ENCODE data around the gene IKZF1. TPM values are rescaled to one million over a fixed set of nuclear protein-coding genes. Genes with fewer than 3 reads are reported as not detected.

Gene IKZF1
- total and polyA plus RNA-seq, 2 of the 13 experiments (the other 11 are each of a cell fraction or from before 2014, with no cell fraction given): not detected

DNA sequence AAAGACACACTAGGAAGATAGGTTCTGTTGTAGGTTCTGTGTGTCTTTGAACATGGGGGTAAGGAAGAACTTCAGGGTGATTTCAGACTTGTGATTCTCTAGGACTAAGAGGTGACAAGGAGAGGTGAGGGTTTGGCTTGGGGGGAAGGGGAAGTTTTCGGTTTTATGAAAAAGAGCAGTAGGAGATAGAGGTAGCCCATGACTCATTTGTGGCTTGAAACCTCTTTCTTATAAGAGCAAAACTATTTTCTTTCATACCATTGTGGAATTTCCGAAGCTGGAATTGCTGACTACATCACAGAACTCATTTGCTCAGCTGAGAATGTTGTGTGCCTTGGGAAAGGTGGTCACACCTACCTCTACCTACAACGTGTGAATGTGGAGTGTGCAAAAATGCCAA lies 39.6 kb upstream of the IKZF1 start:
- POLR2A ChIA-PET: no interaction called here
- H3K27me3 ChIP-seq (ENCODE audit: control insufficient read depth in 1 of 2, insufficient read depth in 2 of 2, low read length in 2 of 2): no peaks in the 10 kb centered on the region; a peak in 1 of 5 replicates
- no peaks in the 10 kb centered on the region for H3K9me3 ChIP-seq (ENCODE audit: low read length)
- no peak overlapping the region for H2AFZ ChIP-seq (ENCODE audit: low read length)
- no peaks in the 10 kb centered on the region for H3K79me2 ChIP-seq (ENCODE audit: insufficient read depth, low read length)
- H3K4me2 ChIP-seq (ENCODE audit: low read depth, low read length): no peak overlapping the region
- H3K4me3 ChIP-seq (replicated peaks in 1 of 3; ENCODE audit: insufficient read depth in 1 of 3, low read depth in 2 of 3, low read length in 3 of 3): no peak overlapping the region
- 2% methylated on average over 3 of the region's 3 CpGs for WGBS (ENCODE audit: low lambda C conversion rate)
- no peak overlapping the region for H3K27ac ChIP-seq (ENCODE audit: extremely low read length, insufficient read depth, low read length)
- no TSS peak for BruUV-seq (replicated peaks)
- DNase-seq (ENCODE audit: low spot score): no peak
- H3K9ac ChIP-seq (ENCODE audit: insufficient read depth, low read depth, low read length): no peak overlapping the region
- FAIRE-seq: no peak
- no peaks in the 10 kb centered on the region for H4K20me1 ChIP-seq (ENCODE audit: insufficient read depth, low read length)
- H3K4me1 ChIP-seq (ENCODE audit: insufficient read depth, low read length): no peaks in the 10 kb centered on the region
- no peak for ATAC-seq
- TF ChIP-seq, protein P1, sequence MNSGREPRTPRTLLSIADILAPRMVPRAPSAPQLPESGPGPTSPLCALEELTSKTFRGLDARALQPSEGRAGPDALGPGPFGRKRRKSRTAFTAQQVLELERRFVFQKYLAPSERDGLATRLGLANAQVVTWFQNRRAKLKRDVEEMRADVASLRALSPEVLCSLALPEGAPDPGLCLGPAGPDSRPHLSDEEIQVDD (CRISPR knock-in tag; IDR thresholded peaks at IDR 0.05; ENCODE audit: borderline replicate concordance): no peak
- no peak for TF ChIP-seq ZNF850 (CRISPR knock-in tag; conservative IDR thresholded peaks at IDR 0.05)
- no peaks in the 10 kb centered on the region for H3K36me3 ChIP-seq (replicated peaks in 1 of 2; ENCODE audit: control insufficient read depth in 1 of 2, insufficient read depth in 2 of 2, low read length in 2 of 2)
- intact Hi-C loops (cut with micrococcal nuclease; ENCODE audit: unreplicated experiment) (no loop called here), in situ Hi-C loops (cut with HindIII; ENCODE audit: extremely low pct_ligation_motif_present, low pct_unique_long_range_greater_than_20kb) (no loop called here)
- CTCF ChIA-PET (ENCODE audit: low intra/inter-chr PET ratio, low total read pairs): no interaction called here

DNA sequence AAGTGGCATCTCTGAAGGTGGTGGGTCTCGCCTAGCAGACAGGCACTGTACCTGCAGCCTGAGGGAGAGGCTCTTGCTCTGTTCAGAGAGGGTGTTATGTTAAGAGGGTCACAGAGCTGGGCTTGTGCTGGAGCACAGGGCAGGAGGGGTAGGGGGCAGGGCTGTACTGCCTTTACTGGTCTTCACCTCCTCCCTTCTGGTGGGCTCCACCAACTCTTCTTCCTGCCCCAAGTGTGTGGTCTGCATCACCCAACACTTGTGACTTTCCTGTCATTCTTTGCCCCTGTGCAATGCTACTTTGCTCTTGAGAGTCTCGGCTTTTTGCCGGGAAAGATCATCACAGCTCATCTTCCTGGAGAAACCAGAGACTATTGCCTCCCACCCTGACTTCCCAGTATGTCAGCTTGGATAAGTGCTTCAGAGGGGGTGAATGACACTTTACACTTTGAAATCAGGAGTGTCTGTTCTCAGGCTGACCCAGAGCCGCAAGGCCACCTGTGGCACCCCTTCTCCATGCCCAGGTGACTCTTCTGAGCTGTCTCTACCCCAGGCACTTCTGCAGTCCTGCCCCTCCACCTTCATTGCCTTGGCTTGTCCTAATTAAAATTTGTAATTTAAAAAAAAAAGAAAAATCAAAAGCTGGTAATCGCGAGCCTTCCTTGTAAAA lies 38.4 kb upstream of the IKZF1 start:
- no peaks in the 10 kb centered on the region for H3K36me3 ChIP-seq (replicated peaks in 1 of 2; ENCODE audit: control insufficient read depth in 1 of 2, insufficient read depth in 2 of 2, low read length in 2 of 2)
- no peaks in the 10 kb centered on the region; a peak in 1 of 5 replicates for H3K27me3 ChIP-seq (ENCODE audit: control insufficient read depth in 1 of 2, insufficient read depth in 2 of 2, low read length in 2 of 2)
- intact Hi-C loops (cut with micrococcal nuclease; ENCODE audit: unreplicated experiment): no loop called here
- no peak overlapping the region for H2AFZ ChIP-seq (ENCODE audit: low read length)
- FAIRE-seq: no peak
- no peaks in the 10 kb centered on the region for H3K79me2 ChIP-seq (ENCODE audit: insufficient read depth, low read length)
- H3K4me2 ChIP-seq (ENCODE audit: low read depth, low read length): no peak overlapping the region
- no peak for ATAC-seq
- no peaks in the 10 kb centered on the region for H4K20me1 ChIP-seq (ENCODE audit: insufficient read depth, low read length)
- 30% methylated on average over 6 of the region's 6 CpGs for WGBS (ENCODE audit: low lambda C conversion rate)
- BruUV-seq (replicated peaks): no TSS peak
- no peaks in the 10 kb centered on the region for H3K9me3 ChIP-seq (ENCODE audit: low read length)
- in situ Hi-C loops (cut with HindIII; ENCODE audit: extremely low pct_ligation_motif_present, low pct_unique_long_range_greater_than_20kb): no loop called here
- H3K4me3 ChIP-seq (replicated peaks in 1 of 3; ENCODE audit: insufficient read depth in 1 of 3, low read depth in 2 of 3, low read length in 3 of 3): no peak overlapping the region
- POLR2A ChIA-PET: no interaction called here
- no peak overlapping the region for H3K27ac ChIP-seq (ENCODE audit: extremely low read length, insufficient read depth, low read length)
- no peaks in the 10 kb centered on the region for H3K4me1 ChIP-seq (ENCODE audit: insufficient read depth, low read length)
- CTCF ChIA-PET (ENCODE audit: low intra/inter-chr PET ratio, low total read pairs): no interaction called here
- no peak overlapping the region for H3K9ac ChIP-seq (ENCODE audit: insufficient read depth, low read depth, low read length)
- DNase-seq (ENCODE audit: low spot score): no peak
- TF ChIP-seq ZNF776 (CRISPR knock-in tag; IDR thresholded peaks at IDR 0.05) (no peak), MAZ (IDR thresholded peaks at IDR 0.05; ENCODE audit: borderline replicate concordance, low read depth, low read length) (no peak), MAZ (CRISPR knock-in tag; IDR thresholded peaks at IDR 0.05; ENCODE audit: low read depth) (no peak), KDM5B (CRISPR knock-in tag; IDR thresholded peaks at IDR 0.05; ENCODE audit: borderline replicate concordance) (no peak), ZBTB38 (CRISPR knock-in tag; IDR thresholded peaks at IDR 0.05) (no peak), HDAC6 (IDR thresholded peaks at IDR 0.05; ENCODE audit: low read depth, low read length) (no peak), TRIM24 (CRISPR knock-in tag; IDR thresholded peaks at IDR 0.05) (no peak), HNRNPK (IDR thresholded peaks at IDR 0.05; ENCODE audit: low read depth, low read length, poor library complexity, severe bottlenecking) (no peak), ZNF614 (CRISPR knock-in tag; IDR thresholded peaks at IDR 0.05; ENCODE audit: borderline replicate concordance) (no peak), PRPF4 (IDR thresholded peaks at IDR 0.05; ENCODE audit: low read depth, low read length, poor library complexity, severe bottlenecking) (no peak), NFYB (CRISPR knock-in tag; IDR thresholded peaks at IDR 0.05) (no peak), GPN1 (CRISPR knock-in tag; IDR thresholded peaks at IDR 0.05; ENCODE audit: borderline replicate concordance) (no peak)
- TF ChIP-seq, protein P2, sequence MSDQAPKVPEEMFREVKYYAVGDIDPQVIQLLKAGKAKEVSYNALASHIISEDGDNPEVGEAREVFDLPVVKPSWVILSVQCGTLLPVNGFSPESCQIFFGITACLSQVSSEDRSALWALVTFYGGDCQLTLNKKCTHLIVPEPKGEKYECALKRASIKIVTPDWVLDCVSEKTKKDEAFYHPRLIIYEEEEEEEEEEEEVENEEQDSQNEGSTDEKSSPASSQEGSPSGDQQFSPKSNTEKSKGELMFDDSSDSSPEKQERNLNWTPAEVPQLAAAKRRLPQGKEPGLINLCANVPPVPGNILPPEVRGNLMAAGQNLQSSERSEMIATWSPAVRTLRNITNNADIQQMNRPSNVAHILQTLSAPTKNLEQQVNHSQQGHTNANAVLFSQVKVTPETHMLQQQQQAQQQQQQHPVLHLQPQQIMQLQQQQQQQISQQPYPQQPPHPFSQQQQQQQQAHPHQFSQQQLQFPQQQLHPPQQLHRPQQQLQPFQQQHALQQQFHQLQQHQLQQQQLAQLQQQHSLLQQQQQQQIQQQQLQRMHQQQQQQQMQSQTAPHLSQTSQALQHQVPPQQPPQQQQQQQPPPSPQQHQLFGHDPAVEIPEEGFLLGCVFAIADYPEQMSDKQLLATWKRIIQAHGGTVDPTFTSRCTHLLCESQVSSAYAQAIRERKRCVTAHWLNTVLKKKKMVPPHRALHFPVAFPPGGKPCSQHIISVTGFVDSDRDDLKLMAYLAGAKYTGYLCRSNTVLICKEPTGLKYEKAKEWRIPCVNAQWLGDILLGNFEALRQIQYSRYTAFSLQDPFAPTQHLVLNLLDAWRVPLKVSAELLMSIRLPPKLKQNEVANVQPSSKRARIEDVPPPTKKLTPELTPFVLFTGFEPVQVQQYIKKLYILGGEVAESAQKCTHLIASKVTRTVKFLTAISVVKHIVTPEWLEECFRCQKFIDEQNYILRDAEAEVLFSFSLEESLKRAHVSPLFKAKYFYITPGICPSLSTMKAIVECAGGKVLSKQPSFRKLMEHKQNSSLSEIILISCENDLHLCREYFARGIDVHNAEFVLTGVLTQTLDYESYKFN (CRISPR knock-in tag; conservative IDR thresholded peaks at IDR 0.05): no peak
